Tibial nerve (tissue), 4 donors: Measurements from ENCODE around the gene IFIT1B. TPM values are rescaled to one million over a fixed set of nuclear protein-coding genes. Genes with fewer than 3 reads are reported as not detected.
"Not testable (repeated sequence)": the region's sequence is repeated elsewhere in the genome, so short reads cannot be mapped to it uniquely, and the experiment has no call there.

Experiments used
- DNase-seq, 2 donors: peaks; one replicate each; pipeline ENCODE4 v3.0.0-alpha.2; 2019; ENCODE audit warnings: low spot score in 2 of 2
- H3K27ac ChIP-seq, 4 donors: fragments of 200-600 bp; sonication (generic) in 3 of 4; one replicate each; pipeline ENCODE4 v1.5.1; 2017 to 2019; ENCODE audit warnings: mild to moderate bottlenecking in 1 of 4
- H3K27me3 ChIP-seq, 2 donors: fragments of 200-600 bp; sonication (generic) in 1 of 2; one replicate each; pipeline versions ENCODE4 v1.5.1 to v1.6.0; 2017 to 2019
- H3K36me3 ChIP-seq, 3 donors: fragments of 200-600 bp; sonication (generic); one replicate each; pipeline ENCODE4 v1.5.1; 2018 to 2019
- H3K4me1 ChIP-seq, 4 donors: fragments of 200-600 bp; sonication (generic) in 3 of 4; one replicate each; pipeline ENCODE4 v1.5.1; 2017 to 2019
- H3K4me3 ChIP-seq, 4 donors: fragments of 200-600 bp; sonication (generic) in 3 of 4; one replicate each; pipeline ENCODE4 v1.5.1; 2017 to 2019; ENCODE audit warnings: mild to moderate bottlenecking in 1 of 4, moderate library complexity in 1 of 4
- H3K9me3 ChIP-seq, 4 donors: fragments of 200-600 bp; sonication (generic) in 3 of 4; one replicate each; pipeline ENCODE4 v1.5.1; 2017 to 2019
- CTCF ChIP-seq, 5 experiments: fragments of 200-600 bp in 3 of 5; fragments of 450-650 bp in 2 of 5; sonication (generic) in 3 of 5; IDR thresholded peaks; one replicate each; pipeline ENCODE4 v1.5.1; 2016 to 2019; ENCODE audit warnings: antibody characterized with exemption in 5 of 5, mild to moderate bottlenecking in 3 of 5, moderate library complexity in 2 of 5
- EP300 ChIP-seq, 2 donors: sonication (generic); formaldehyde crosslinking; IDR thresholded peaks; one replicate each; pipeline ENCODE4 v1.6.1; 2017; ENCODE audit warnings: antibody characterized with exemption in 2 of 2, mild to moderate bottlenecking in 1 of 2
- POLR2A ChIP-seq, 2 donors: fragments of 450-650 bp; IDR thresholded peaks; one replicate each; pipeline ENCODE4 v1.6.1; 2017; ENCODE audit warnings: antibody characterized with exemption in 2 of 2, mild to moderate bottlenecking in 2 of 2, moderate library complexity in 2 of 2
- WGBS, 2 donors: methylation state at CpG; one replicate each; pipeline ENCODE4 v1.1.5; 2018; 5-methylcytosine and 5-hydroxymethylcytosine counted together
- total RNA-seq, 4 donors: library from RNA; depleted of rRNA; stranded (reverse); fragments of >200 nt; gene quantifications; one replicate each; pipeline ENCODE4 v1.1.0, GENCODE V29; 2016

The IFIT1B gene
- total RNA-seq, 4 donors from 2014 or later, result not detected

- H3K27ac ChIP-seq, result peak overlapping the region; percentile 11 to 97 (median 64)
- H3K9me3 ChIP-seq, result no peaks in the 10 kb centered on the region
- TF ChIP-seq POLR2A (IDR thresholded peaks at IDR 0.05), result no peak
- TF ChIP-seq EP300 (IDR thresholded peaks at IDR 0.05), result no peak
- TF ChIP-seq CTCF (IDR thresholded peaks at IDR 0.05), result no peak
- no peak overlapping the region for H3K4me3 ChIP-seq
- DNase-seq, result no peak
- no peaks in the 10 kb centered on the region for H3K27me3 ChIP-seq
- H3K4me1 ChIP-seq, result peaks cover 0 to 72% (median 56%) of the 10 kb centered on the region in 4 donors
- no peaks in the 10 kb centered on the region for H3K36me3 ChIP-seq
- 49 to 57% methylated on average over 2 of the region's 2 CpGs for WGBS, 2 donors
Measured at GRCh38 chr10:89348975-89349374, 28.9 kb upstream of the IFIT1B start.

GRCh38 chr10:89350631-89351315 lies 27.1 kb upstream of the IFIT1B start:
- H3K4me1 ChIP-seq, result peaks cover 0 to 70% (median 52%) of the 10 kb centered on the region in 4 donors
- TF ChIP-seq EP300 (IDR thresholded peaks at IDR 0.05), result peak in 1 of 2 donors; percentile 47
- H3K4me3 ChIP-seq, H3K27me3 ChIP-seq, H3K36me3 ChIP-seq, H3K9me3 ChIP-seq: not testable (repeated sequence)
- peak overlapping the region; percentile 81 to 97 (median 84) for H3K27ac ChIP-seq
- peak in 1 of 2 donors; percentile 29 for DNase-seq
- WGBS, 2 donors, result 14 to 26% methylated on average over 7 of the region's 7 CpGs

- WGBS, 2 donors, result 16 to 20% methylated on average over 1 of the region's 1 CpG
- peak overlapping the region; percentile 81 to 97 (median 84) for H3K27ac ChIP-seq
- H3K4me1 ChIP-seq, result peaks cover 0 to 64% (median 47%) of the 10 kb centered on the region in 4 donors
- H3K9me3 ChIP-seq, result no peaks in the 10 kb centered on the region
- DNase-seq, result no peak
- no peaks in the 10 kb centered on the region for H3K27me3 ChIP-seq
- no peaks in the 10 kb centered on the region for H3K36me3 ChIP-seq
- TF ChIP-seq EP300 (IDR thresholded peaks at IDR 0.05) (no peak), POLR2A (IDR thresholded peaks at IDR 0.05) (no peak), CTCF (IDR thresholded peaks at IDR 0.05) (no peak)
- H3K4me3 ChIP-seq, result no peak overlapping the region
Measured at GRCh38 chr10:89351412-89351779, 26.5 kb upstream of the IFIT1B start.

- TF ChIP-seq POLR2A (IDR thresholded peaks at IDR 0.05) (no peak), EP300 (IDR thresholded peaks at IDR 0.05) (peak; percentile 17 to 82)
- Histone ChIP-seq H3K27me3 (no peaks in the 10 kb centered on the region), H3K27ac (peak overlapping the region; percentile 81 to 97 (median 84)), H3K4me1 (peaks cover 0 to 58% (median 41%) of the 10 kb centered on the region in 4 donors), H3K36me3 (no peaks in the 10 kb centered on the region), H3K9me3 (no peaks in the 10 kb centered on the region), H3K4me3 (no peak overlapping the region)
- 20 to 24% methylated on average over 12 of the region's 12 CpGs for WGBS, 2 donors
- no peak for DNase-seq
Measured at GRCh38 chr10:89351780-89352597, 25.9 kb upstream of the IFIT1B start.

- Histone ChIP-seq H3K4me3 (no peak overlapping the region), H3K27ac (peak overlapping the region; percentile 81 to 97 (median 84)), H3K9me3 (no peaks in the 10 kb centered on the region), H3K36me3 (no peaks in the 10 kb centered on the region), H3K4me1 (peaks cover 0 to 52% (median 33%) of the 10 kb centered on the region in 4 donors), H3K27me3 (no peaks in the 10 kb centered on the region)
- 75 to 76% methylated on average over 4 of the region's 4 CpGs for WGBS, 2 donors
- TF ChIP-seq CTCF (IDR thresholded peaks at IDR 0.05), result no peak
- TF ChIP-seq POLR2A (IDR thresholded peaks at IDR 0.05), result no peak
- no peak for TF ChIP-seq EP300 (IDR thresholded peaks at IDR 0.05)
- DNase-seq, result no peak
Measured at GRCh38 chr10:89352802-89353201, 25.1 kb upstream of the IFIT1B start.

GRCh38 chr10:89355394-89355931 lies 22.4 kb upstream of the IFIT1B start:
- H3K4me1 ChIP-seq, result peaks cover 0 to 27% (median 19%) of the 10 kb centered on the region in 4 donors
- TF ChIP-seq POLR2A (IDR thresholded peaks at IDR 0.05) (no peak), CTCF (IDR thresholded peaks at IDR 0.05) (no peak), EP300 (IDR thresholded peaks at IDR 0.05) (no peak)
- no peak for DNase-seq
- no peaks in the 10 kb centered on the region for H3K9me3 ChIP-seq
- WGBS, 2 donors, result 66 to 85% methylated on average over 2 of the region's 2 CpGs
- no peak overlapping the region for H3K27ac ChIP-seq
- H3K36me3 ChIP-seq, result no peaks in the 10 kb centered on the region
- H3K4me3 ChIP-seq, result no peak overlapping the region
- H3K27me3 ChIP-seq, result no peaks in the 10 kb centered on the region
